Thyroid gland (tissue), 4 donors: Measurements from ENCODE around the gene MDK. TPM values are rescaled to one million over a fixed set of nuclear protein-coding genes. Genes with fewer than 3 reads are reported as not detected.
"Not testable (repeated sequence)": the region's sequence is repeated elsewhere in the genome, so short reads cannot be mapped to it uniquely, and the experiment has no call there.

ENCODE experiments used
- DNase-seq, 2 donors: peaks; one replicate each; pipeline ENCODE4 v3.0.0-alpha.2; 2019
- H3K27ac ChIP-seq, 3 donors: fragments of 200-600 bp; sonication (generic); 1 replicate in 2 of 3; 2 replicates in 1 of 3; pipeline ENCODE4 v1.5.1; 2016 to 2019; ENCODE audit warnings: mild to moderate bottlenecking in 1 of 3, moderate library complexity in 1 of 3
- H3K27me3 ChIP-seq: fragments of 200-600 bp; sonication (generic); one replicate; pipeline ENCODE4 v1.5.1; 2019
- H3K36me3 ChIP-seq, 2 donors: fragments of 200-600 bp; sonication (generic); one replicate each; pipeline ENCODE4 v1.5.1; 2016 to 2019
- H3K4me1 ChIP-seq, 2 donors: fragments of 200-600 bp; sonication (generic); one replicate each; pipeline ENCODE4 v1.5.1; 2017 to 2019
- H3K4me3 ChIP-seq, 3 donors: fragments of 200-600 bp; sonication (generic); replicated peaks in 1 of 3; 1 replicate in 2 of 3; 2 replicates in 1 of 3; pipeline ENCODE4 v1.5.1; 2016; ENCODE audit warnings: mild to moderate bottlenecking in 1 of 3
- H3K9me3 ChIP-seq: fragments of 200-600 bp; sonication (generic); one replicate; pipeline ENCODE4 v1.5.1; 2017
- CTCF ChIP-seq, 6 experiments: fragments of 200-600 bp in 3 of 6; fragments of 450-650 bp in 3 of 6; sonication (generic) in 3 of 6; IDR thresholded peaks; one replicate each; pipeline ENCODE4 v1.5.1; 2016 to 2019; ENCODE audit warnings: antibody characterized with exemption in 6 of 6, mild to moderate bottlenecking in 2 of 6, inconsistent platforms in 1 of 6, moderate library complexity in 1 of 6
- POLR2A ChIP-seq, 2 donors: fragments of 450-650 bp; IDR thresholded peaks; one replicate each; pipeline ENCODE4 v1.6.1; 2017; ENCODE audit warnings: antibody characterized with exemption in 2 of 2, mild to moderate bottlenecking in 2 of 2, moderate library complexity in 1 of 2
- WGBS, 2 donors: methylation state at CpG; one replicate each; pipeline ENCODE4 v1.1.5; 2017; 5-methylcytosine and 5-hydroxymethylcytosine counted together
- intact Hi-C: fragments of 100-400 bp; cut with DNase I; formaldehyde crosslinking; loops from one replicate; pipeline ENCODE4 v1.15.1; 2023
- total RNA-seq, 4 donors: library from RNA; depleted of rRNA; stranded (reverse); fragments of >200 nt; gene quantifications; one replicate each; pipeline ENCODE4 v1.2.3, GENCODE V29; 2016

MDK gene
- total RNA-seq, 4 donors from 2014 or later = 3.3 to 24.3 (median 16.7) TPM

- Histone ChIP-seq H3K9me3 (no peaks in the 10 kb centered on the region), H3K27ac (no peak overlapping the region), H3K36me3 (peaks cover 26 to 42% of the 10 kb centered on the region in 2 donors), H3K4me1 (peaks cover 3 to 18% of the 10 kb centered on the region in 2 donors), H3K4me3 (no peak overlapping the region), H3K27me3 (no peaks in the 10 kb centered on the region)
- WGBS, 2 donors = 85 to 92% methylated on average over 10 of the region's 10 CpGs
- DNase-seq = no peak
- no peak for TF ChIP-seq POLR2A (IDR thresholded peaks at IDR 0.05)
- no peak for TF ChIP-seq CTCF (IDR thresholded peaks at IDR 0.05)
- intact Hi-C loops = no loop called here
Measured at GRCh38 chr11:46372086-46372485, 9.4 kb upstream of the MDK start.

GRCh38 chr11:46372501-46372900 lies 9.0 kb upstream of the MDK start:
- 90 to 98% methylated on average over 2 to 10 of the region's 15 CpGs for WGBS, 2 donors
- H3K9me3 ChIP-seq, DNase-seq, H3K27ac ChIP-seq, H3K4me3 ChIP-seq, H3K27me3 ChIP-seq, intact Hi-C loops: not testable (repeated sequence)
- Histone ChIP-seq H3K4me1 (peaks cover 3 to 14% of the 10 kb centered on the region in 2 donors), H3K36me3 (peaks cover 26 to 42% of the 10 kb centered on the region in 2 donors)

- H3K36me3 ChIP-seq = peaks cover 26 to 36% of the 10 kb centered on the region in 2 donors
- no peak overlapping the region for H3K4me3 ChIP-seq
- TF ChIP-seq CTCF (IDR thresholded peaks at IDR 0.05) (no peak), POLR2A (IDR thresholded peaks at IDR 0.05) (no peak)
- DNase-seq = no peak
- no peak overlapping the region for H3K27ac ChIP-seq
- intact Hi-C loops = no loop called here
- WGBS, 2 donors = 88% methylated on average over 19 to 21 of the region's 30 CpGs
- H3K4me1 ChIP-seq = peaks cover 3 to 13% of the 10 kb centered on the region in 2 donors
- no peaks in the 10 kb centered on the region for H3K9me3 ChIP-seq
- no peaks in the 10 kb centered on the region for H3K27me3 ChIP-seq
Measured at GRCh38 chr11:46373787-46374740, 7.4 kb upstream of the MDK start.

- DNase-seq = no peak
- Histone ChIP-seq H3K36me3 (peaks cover 26 to 36% of the 10 kb centered on the region in 2 donors), H3K4me3 (no peak overlapping the region), H3K27me3 (no peaks in the 10 kb centered on the region), H3K27ac (no peak overlapping the region), H3K4me1 (peaks cover 3 to 9% of the 10 kb centered on the region in 2 donors), H3K9me3 (no peaks in the 10 kb centered on the region)
- intact Hi-C loops = no loop called here
- 90 to 93% methylated on average over 6 to 12 of the region's 15 CpGs for WGBS, 2 donors
- TF ChIP-seq CTCF (IDR thresholded peaks at IDR 0.05) (no peak), POLR2A (IDR thresholded peaks at IDR 0.05) (no peak)
Measured at GRCh38 chr11:46374815-46375214, 6.7 kb upstream of the MDK start.

GRCh38 chr11:46375392-46376101 lies 5.9 kb upstream of the MDK start:
- intact Hi-C loops = no loop called here

More at GRCh38 chr11:46375392-46376101, 5.9 kb upstream of the MDK start:
- Histone ChIP-seq H3K4me3 (no peak overlapping the region), H3K27me3 (no peaks in the 10 kb centered on the region), H3K4me1 (peaks cover under 1 to 4% of the 10 kb centered on the region in 2 donors), H3K9me3 (no peaks in the 10 kb centered on the region), H3K36me3 (peaks cover 26 to 36% of the 10 kb centered on the region in 2 donors), H3K27ac (no peak overlapping the region)
- DNase-seq = no peak
- WGBS, 2 donors = 96 to 98% methylated on average over 10 to 31 of the region's 38 CpGs
- TF ChIP-seq POLR2A (IDR thresholded peaks at IDR 0.05) (no peak), CTCF (IDR thresholded peaks at IDR 0.05) (no peak)
